Activated CD8-positive, alpha-beta memory T cell treated with anti-CD3 and anti-CD28 coated beads, Interleukin-2, amount 10 ng/mL, durations not matched to agents 7 days and 5 days (primary cell): ENCODE results near the gene ULBP2. TPM values are rescaled to one million over a fixed set of nuclear protein-coding genes. Genes with fewer than 3 reads are reported as not detected.

Source experiments
- ATAC-seq: fragments of 150-1000 bp; cut with Tn5 transposase; one replicate; pipeline ENCODE4 v1.10.0; 2021; ENCODE audit warnings: moderate library complexity
- CTCF ChIA-PET: fragments of 350-600 bp; sonication (Branson Sonifier 250); formaldehyde crosslinking; loops from one replicate; lab custom pipeline; 2021; ENCODE audit warnings: antibody characterized with exemption; lab: Charles Lee
- DNase-seq: peaks from one replicate; pipeline ENCODE4 v3.0.0-alpha.2; 2020
- H3K27ac Mint-ChIP-seq: one replicate; pipeline ENCODE4 v1.8.0; 2021; ENCODE audit warnings: mild to moderate bottlenecking, mixed read lengths
- H3K27me3 Mint-ChIP-seq: one replicate; pipeline ENCODE4 v1.8.0; 2021; ENCODE audit warnings: mixed read lengths
- H3K36me3 Mint-ChIP-seq: one replicate; pipeline ENCODE4 v1.8.0; 2021; ENCODE audit warnings: mild to moderate bottlenecking, mixed read lengths
- H3K4me1 Mint-ChIP-seq: one replicate; pipeline ENCODE4 v1.8.0; 2021; ENCODE audit warnings: mixed read lengths
- H3K4me3 Mint-ChIP-seq: one replicate; pipeline ENCODE4 v1.8.0; 2021; ENCODE audit warnings: mild to moderate bottlenecking, moderate library complexity, mixed read lengths
- H3K9me3 Mint-ChIP-seq: one replicate; pipeline ENCODE4 v1.8.0; 2022; ENCODE audit warnings: low read depth, mixed read lengths
- total RNA-seq, 2 experiments: library from RNA; stranded (reverse); gene quantifications; one replicate each; pipeline ENCODE4 v1.2.3, GENCODE V29; 2021

Gene ULBP2, protein sequence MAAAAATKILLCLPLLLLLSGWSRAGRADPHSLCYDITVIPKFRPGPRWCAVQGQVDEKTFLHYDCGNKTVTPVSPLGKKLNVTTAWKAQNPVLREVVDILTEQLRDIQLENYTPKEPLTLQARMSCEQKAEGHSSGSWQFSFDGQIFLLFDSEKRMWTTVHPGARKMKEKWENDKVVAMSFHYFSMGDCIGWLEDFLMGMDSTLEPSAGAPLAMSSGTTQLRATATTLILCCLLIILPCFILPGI
- under 1 TPM; 0.80 to 0.99 TPM for total RNA-seq

DNA sequence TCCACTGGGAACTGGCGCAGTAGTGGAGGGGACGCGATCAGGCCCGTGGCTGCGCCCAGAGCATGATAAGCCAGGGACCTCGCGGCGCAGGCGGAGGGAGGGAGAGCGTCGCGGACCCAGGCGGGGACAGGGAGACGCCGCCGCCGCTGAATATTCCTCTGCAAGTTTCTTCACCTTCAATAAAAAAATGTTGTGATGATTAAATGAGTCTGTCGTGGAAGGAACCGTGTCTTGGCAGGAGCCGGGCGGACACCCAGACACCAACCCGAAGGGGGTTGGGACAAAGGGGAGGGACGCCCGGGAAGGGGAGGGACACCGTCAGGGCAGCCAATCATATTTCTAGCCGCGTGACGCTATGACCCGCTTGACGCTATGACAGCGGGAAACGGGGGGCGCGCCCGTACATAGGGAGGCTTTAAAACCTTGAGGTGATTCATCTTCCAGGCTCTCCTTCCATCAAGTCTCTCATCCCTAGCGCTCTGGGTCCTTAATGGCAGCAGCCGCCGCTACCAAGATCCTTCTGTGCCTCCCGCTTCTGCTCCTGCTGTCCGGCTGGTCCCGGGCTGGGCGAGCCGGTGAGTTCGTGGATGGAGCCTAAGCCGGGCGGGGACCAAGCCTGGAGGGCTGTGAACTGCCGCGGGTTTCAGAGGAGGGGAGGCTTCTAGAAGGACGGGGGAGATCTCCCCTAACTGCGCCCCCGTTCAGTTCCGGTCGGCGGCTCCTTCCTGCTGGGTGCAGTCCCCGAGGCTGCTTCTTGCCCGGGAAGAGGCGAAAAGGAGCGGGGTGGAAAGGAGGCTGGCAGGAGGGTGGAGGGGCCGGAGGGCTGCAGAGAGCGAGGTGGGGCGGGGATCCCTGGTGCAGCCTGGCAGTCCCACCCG, at the start of gene ULBP2:
Gene ULBP2, plus strand, starts transcription at position 432 of the 878 bp plus-strand sequence. Its CDS starts 59 bp downstream, at position 491.
- CTCF ChIA-PET, result interaction anchor here (2.2 kb wide), 1 partner anchor 75 kb away, joined by 7 read pairs; no protein-coding TSS in a partner anchor
- peak within 1 kb of the TSS; percentile 84 for H3K4me3 Mint-ChIP-seq
- peaks cover 38% of the 10 kb centered on the region for H3K4me1 Mint-ChIP-seq
- DNase-seq (peak; percentile 92), ATAC-seq (peak; percentile 93)
- H3K27me3 Mint-ChIP-seq, result peaks cover 78% of the 10 kb centered on the region
- no peaks in the 10 kb centered on the region for H3K9me3 Mint-ChIP-seq
- peak within 1 kb of the TSS; percentile 81 for H3K27ac Mint-ChIP-seq
- no peaks in the 10 kb centered on the region for H3K36me3 Mint-ChIP-seq

DNA sequence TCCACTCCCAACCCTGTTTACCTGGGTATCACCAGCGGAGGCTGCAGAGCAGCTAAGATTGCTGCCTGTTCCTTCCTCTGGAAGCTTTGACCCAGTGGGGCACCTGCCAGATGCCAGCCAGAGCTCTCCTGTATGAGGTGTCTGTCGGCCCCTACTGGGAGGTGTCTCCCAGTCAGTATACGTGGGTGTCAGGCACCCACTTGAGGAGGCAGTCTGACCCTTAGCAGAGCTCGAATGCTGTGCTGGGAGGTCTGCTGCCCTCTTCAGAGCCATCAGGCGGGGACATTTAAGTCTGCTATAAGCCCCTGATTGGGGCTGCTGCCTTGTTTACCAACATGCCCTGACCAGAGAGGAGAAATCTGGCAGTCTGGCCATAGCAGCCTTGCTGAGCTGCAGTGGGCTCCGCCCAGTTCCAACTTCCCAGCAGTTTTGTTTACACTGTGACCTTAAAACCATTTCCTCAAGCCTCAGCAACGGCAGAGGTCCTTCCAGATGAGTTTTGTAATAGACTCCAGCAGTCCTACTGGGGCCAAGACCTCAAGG, 46.7 kb upstream of the ULBP2 start:
- no peak for ATAC-seq
- H3K27me3 Mint-ChIP-seq, result peaks cover 32% of the 10 kb centered on the region
- CTCF ChIA-PET, result no interaction called here
- H3K36me3 Mint-ChIP-seq, result no peaks in the 10 kb centered on the region
- H3K4me1 Mint-ChIP-seq, result peaks cover 23% of the 10 kb centered on the region
- DNase-seq, result no peak
- no peak overlapping the region for H3K4me3 Mint-ChIP-seq
- H3K27ac Mint-ChIP-seq, result no peak overlapping the region
- H3K9me3 Mint-ChIP-seq, result no peaks in the 10 kb centered on the region

DNA sequence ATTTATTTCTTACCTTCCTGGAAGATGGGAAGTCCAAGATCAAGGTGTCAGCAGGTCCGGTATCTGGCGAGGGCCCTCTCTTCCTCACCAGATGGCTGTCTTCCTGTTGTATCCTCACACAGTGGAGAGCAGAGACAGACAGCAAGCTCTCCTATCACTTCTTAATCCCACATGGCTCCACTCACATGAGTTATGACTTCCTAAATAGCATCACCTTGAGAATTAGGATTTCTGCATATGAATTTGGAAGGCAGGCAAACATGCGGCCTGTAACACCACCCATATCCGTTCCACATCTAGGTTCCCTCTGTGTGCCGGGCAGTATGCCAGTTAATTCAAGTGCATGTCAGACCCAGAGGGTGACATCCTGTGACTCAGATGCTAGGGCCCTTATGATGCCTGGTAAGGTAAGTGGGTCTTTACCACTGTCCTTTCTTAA, 46.0 kb upstream of the ULBP2 start:
- Mint-ChIP-seq H3K4me3 (no peak overlapping the region), H3K4me1 (peaks cover 23% of the 10 kb centered on the region), H3K27ac (peak overlapping the region; percentile 28), H3K9me3 (no peaks in the 10 kb centered on the region), H3K27me3 (peaks cover 34% of the 10 kb centered on the region), H3K36me3 (no peaks in the 10 kb centered on the region)
- CTCF ChIA-PET, result interaction anchor here (1.2 kb wide), 1 partner anchor 29 kb away, joined by 3 read pairs; no protein-coding TSS in a partner anchor
- ATAC-seq (peak; percentile 70), DNase-seq (peak; percentile 49)

DNA sequence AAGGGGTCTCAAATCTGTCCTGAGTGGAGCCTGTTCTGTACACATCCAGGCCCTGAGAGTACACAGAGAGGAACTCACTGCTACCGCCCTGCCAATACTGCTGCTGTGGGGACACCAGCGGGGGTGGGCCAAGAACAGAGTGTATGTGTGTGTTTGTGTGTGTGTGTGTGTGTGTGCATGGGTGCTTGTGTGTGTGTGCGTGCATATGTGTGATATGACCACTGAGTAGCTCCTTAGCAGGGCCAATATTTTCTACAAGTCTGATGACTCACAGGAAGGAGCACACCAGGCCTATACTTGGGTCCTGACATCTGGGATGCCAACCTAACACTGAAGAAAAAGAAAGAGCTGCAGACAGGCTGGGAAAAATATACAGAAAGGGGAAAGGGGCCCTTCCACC, 45.3 kb upstream of the ULBP2 start:
- H3K27me3 Mint-ChIP-seq, result peaks cover 36% of the 10 kb centered on the region
- CTCF ChIA-PET, result interaction anchor here (0.9 to 1.3 kb wide), 4 partner anchors 10 to 61 kb away, joined by 3 to 4 read pairs (median 4); no protein-coding TSS in a partner anchor
- ATAC-seq (peak; percentile 37), DNase-seq (peak; percentile 35)
- peaks cover 23% of the 10 kb centered on the region for H3K4me1 Mint-ChIP-seq
- no peaks in the 10 kb centered on the region for H3K9me3 Mint-ChIP-seq
- H3K4me3 Mint-ChIP-seq, result peak overlapping the region; percentile 6
- H3K27ac Mint-ChIP-seq, result peak overlapping the region; percentile 17
- no peaks in the 10 kb centered on the region for H3K36me3 Mint-ChIP-seq

DNA sequence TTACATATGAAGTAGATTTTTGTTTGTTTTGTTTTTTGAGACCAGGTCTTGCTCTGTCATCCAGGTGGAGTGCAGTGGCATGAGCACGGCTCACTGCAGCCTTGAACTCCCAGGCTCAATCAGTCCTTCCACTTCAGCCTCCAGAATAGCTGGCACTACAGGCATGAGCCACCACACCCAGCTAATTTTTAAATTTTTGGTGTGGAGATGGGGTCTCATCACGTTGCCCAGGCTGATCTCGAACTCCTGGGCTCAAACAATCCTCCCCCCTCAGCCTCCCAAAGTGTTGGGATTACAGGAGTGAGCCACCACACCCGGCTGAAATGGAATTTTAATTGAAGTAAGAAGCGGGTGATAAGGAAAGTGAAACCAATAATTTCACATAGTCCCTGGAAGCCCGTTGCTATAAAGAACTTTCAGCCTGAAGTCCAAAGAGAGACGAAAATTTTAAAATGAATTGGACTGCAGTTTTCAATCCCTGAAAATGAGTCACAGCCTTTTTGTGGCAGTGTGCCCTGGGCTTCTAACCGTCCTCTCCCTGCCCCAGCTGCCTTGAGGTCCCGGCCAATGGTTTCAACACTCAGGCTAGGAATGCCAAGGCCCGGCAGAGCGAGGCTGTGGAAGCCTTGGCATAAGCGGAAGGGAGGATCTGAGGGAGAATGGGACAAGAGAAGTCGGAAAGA, 44.7 kb upstream of the ULBP2 start:
- Mint-ChIP-seq H3K36me3 (no peaks in the 10 kb centered on the region), H3K4me3 (peak overlapping the region; percentile 18), H3K27ac (peak overlapping the region; percentile 31), H3K27me3 (peaks cover 39% of the 10 kb centered on the region), H3K4me1 (peaks cover 22% of the 10 kb centered on the region), H3K9me3 (no peaks in the 10 kb centered on the region)
- ATAC-seq (no peak), DNase-seq (peak; percentile 31)
- CTCF ChIA-PET, result interaction anchor here (0.9 to 1.3 kb wide), 4 partner anchors 11 to 62 kb away, joined by 3 to 4 read pairs (median 4); no protein-coding TSS in a partner anchor

DNA sequence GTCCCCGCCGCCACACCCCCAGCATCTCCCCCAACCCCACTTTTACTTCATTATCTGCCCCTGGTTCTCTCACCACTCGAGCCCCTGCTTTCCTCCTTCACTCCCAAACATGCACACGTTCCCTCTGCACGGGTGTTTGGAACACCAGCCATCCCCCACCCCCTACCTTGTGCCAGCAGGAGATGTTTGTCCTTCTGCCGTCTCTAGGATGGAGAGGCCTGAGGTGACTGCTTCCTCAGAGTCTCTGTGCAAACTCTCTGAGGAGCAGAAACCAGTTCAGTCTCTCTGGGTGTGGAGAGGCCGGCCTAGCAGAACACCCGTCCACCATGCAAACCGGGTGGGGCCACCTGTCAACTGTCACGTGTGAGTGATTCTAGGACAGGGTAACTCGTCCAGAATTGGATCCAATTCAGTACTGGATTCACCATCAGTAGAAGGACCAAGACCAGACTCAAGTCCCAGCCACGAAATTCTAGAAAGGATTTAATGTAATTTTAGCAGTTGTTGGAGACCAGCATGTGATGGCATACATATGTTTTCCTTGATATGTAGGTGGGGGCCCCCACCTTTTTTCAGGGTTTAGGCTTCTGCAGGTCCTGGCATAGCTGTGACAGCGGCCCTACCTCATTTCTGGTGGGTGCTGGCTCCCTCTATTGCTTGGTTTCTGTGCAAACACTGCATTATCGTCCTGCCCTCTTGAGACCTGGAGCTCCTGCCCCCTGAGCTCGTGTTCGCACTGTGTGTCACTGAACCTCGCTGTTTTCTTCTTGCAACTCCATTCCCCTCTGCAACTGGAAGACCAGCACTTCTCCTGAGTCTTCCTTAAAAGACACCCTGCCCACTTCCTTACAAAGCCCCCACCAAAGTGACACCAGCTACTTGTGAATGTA, 43.7 kb upstream of the ULBP2 start, which contains the start of gene RAET1E:
Gene RAET1E, minus strand, starts transcription at position 259 of the 890 bp plus-strand sequence. CDS start 7,212 bp downstream, outside the sequence.
- H3K36me3 Mint-ChIP-seq, result no peaks in the 10 kb centered on the region
- peaks cover 20% of the 10 kb centered on the region for H3K4me1 Mint-ChIP-seq
- CTCF ChIA-PET, result interaction anchor here (0.8 kb wide), 1 partner anchor 71 kb away, joined by 4 read pairs; no protein-coding TSS in a partner anchor
- H3K27ac Mint-ChIP-seq, result peak within 1 kb of the TSS; percentile 31
- ATAC-seq (no peak), DNase-seq (peak; percentile 42)
- H3K4me3 Mint-ChIP-seq, result peak within 1 kb of the TSS; percentile 18
- no peaks in the 10 kb centered on the region for H3K9me3 Mint-ChIP-seq
- peaks cover 36% of the 10 kb centered on the region for H3K27me3 Mint-ChIP-seq

DNA sequence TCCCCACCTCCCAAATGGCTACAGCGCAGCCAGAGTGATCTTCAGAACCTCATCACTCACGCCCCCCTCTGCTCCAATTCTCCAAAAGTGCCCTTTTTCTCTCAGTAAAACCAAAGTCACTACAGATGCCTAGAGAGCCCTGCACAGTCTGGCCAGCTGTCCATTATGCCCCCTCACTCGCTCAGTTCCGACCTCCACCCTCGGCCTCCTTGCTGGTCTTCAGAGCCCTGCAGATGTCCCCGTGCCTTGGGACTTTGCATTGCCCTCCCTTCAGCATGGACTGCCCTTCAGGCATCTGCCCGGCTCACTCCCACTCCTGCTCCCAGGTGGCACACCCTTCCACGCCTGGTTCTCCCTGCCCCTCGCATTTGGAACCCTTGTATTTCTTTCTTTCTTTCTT, 42.8 kb upstream of the ULBP2 start:
- H3K4me3 Mint-ChIP-seq, result no peak overlapping the region
- ATAC-seq (no peak), DNase-seq (peak; percentile 31)
- CTCF ChIA-PET, result interaction anchor here (0.8 kb wide), 1 partner anchor 72 kb away, joined by 4 read pairs; no protein-coding TSS in a partner anchor
- no peak overlapping the region for H3K27ac Mint-ChIP-seq
- H3K27me3 Mint-ChIP-seq, result peaks cover 34% of the 10 kb centered on the region
- H3K4me1 Mint-ChIP-seq, result peaks cover 20% of the 10 kb centered on the region
- no peaks in the 10 kb centered on the region for H3K9me3 Mint-ChIP-seq
- H3K36me3 Mint-ChIP-seq, result no peaks in the 10 kb centered on the region

DNA sequence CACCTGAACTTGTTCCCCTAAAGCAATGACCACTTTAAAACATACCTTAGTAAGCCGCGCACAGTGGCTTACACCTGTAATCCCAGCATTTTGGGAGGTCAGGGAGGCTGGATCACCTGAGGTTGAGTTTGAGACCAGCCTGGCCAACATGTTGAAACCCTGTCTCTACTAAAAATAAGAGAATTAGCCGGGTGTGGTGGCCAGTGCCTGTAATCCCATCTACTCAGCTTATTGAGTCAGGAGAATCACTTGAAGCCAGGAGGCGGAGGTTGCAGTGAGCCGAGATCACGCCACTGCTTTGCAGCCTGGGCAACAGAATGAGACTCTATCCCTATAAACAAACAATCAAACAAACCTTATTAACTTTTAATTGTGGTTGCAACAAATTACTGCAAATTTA, 42.3 kb upstream of the ULBP2 start:
- peaks cover 20% of the 10 kb centered on the region for H3K4me1 Mint-ChIP-seq
- ATAC-seq (no peak), DNase-seq (no peak)
- no peak overlapping the region for H3K27ac Mint-ChIP-seq
- H3K27me3 Mint-ChIP-seq, result peaks cover 29% of the 10 kb centered on the region
- no peaks in the 10 kb centered on the region for H3K36me3 Mint-ChIP-seq
- no peaks in the 10 kb centered on the region for H3K9me3 Mint-ChIP-seq
- CTCF ChIA-PET, result interaction anchor here (1.2 kb wide), 1 partner anchor 60 kb away, joined by 3 read pairs; no protein-coding TSS in a partner anchor
- H3K4me3 Mint-ChIP-seq, result no peak overlapping the region

DNA sequence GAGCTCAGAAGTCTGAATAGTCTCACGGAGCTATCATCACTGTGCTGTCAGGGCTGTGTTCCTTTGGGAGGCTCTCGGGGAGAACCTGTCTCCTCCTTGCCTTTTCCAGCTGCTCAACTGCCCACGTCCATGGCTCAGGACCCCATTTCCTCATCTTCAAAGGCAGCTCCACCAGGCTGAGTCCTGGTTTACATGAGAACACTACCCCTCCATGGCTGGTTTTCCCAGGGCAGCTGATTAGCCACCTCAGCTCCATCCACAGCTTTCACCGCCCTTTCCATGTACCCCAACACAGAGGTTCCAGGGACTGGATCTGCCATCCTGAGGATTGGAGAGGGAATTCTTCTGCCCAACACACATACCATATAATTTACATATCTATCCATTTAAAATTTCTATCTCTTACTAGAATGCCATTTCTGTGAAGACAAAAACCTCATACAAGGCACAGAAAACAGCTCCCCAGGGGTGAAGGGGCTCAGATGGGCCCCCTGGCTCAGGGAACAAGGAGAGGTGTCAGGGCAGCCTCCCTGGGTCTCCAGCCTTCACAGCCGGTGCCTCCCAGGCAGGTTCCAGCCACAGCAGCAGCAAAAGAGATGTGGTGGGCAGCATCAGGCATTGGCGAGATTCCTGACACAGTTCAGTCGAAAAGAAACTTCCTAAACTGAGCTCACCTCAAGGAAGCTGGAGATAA, 41.7 kb upstream of the ULBP2 start:
- H3K4me1 Mint-ChIP-seq, result peaks cover 20% of the 10 kb centered on the region
- CTCF ChIA-PET, result interaction anchor here (1.2 kb wide), 1 partner anchor 61 kb away, joined by 3 read pairs; no protein-coding TSS in a partner anchor
- ATAC-seq, result no peak
- peaks cover 23% of the 10 kb centered on the region for H3K27me3 Mint-ChIP-seq
- no peak overlapping the region for H3K27ac Mint-ChIP-seq
- DNase-seq, result no peak
- H3K4me3 Mint-ChIP-seq, result no peak overlapping the region
- H3K36me3 Mint-ChIP-seq, result no peaks in the 10 kb centered on the region
- H3K9me3 Mint-ChIP-seq, result no peaks in the 10 kb centered on the region

DNA sequence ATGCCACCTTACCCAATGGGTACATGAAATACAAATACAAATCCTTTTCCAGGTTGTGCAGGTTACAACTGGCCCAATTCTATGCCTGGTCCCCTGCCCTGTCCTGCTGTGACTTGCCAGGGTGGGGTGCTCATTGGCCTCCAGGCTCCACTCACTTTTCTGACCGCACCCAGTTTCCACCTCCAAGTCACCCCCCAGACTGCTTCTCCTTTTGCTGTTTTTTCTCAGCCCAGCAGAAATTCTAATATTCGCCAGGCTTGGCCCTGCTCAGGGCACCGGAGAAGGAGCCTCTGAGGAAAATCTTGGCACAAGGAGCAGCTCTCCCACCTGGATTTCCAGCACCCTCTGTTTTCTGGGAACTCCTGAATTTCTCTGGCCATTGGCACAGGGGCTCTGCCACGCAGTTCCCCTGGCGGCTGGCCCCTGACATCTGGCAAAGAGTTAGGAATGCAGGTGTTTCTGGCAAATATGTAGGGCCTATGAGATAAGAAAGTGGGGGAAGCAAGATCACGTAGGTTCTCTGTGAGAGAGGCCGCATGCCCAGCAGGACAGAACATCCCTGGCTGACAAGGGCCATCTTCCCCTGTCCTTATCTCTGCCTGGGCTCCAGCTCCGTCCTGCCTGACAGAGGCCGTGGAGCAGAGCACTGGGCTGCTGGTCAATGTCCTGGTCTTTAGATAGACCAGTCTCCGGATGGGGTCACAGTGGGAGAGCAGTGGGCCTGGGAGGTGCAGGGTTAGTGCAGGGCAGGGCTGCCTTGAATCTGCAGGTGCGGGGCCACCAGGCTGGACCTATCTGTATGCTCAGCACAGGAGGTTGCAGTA, 41.0 kb upstream of the ULBP2 start:
- Mint-ChIP-seq H3K27ac (no peak overlapping the region), H3K9me3 (no peaks in the 10 kb centered on the region), H3K4me1 (peaks cover 14% of the 10 kb centered on the region), H3K27me3 (peaks cover 23% of the 10 kb centered on the region), H3K4me3 (no peak overlapping the region), H3K36me3 (no peaks in the 10 kb centered on the region)
- CTCF ChIA-PET, result interaction anchor here (1.2 kb wide), 1 partner anchor 61 kb away, joined by 3 read pairs; no protein-coding TSS in a partner anchor
- ATAC-seq, result no peak
- no peak for DNase-seq
